ENCODE data around the gene GTF2A1. TPM values are rescaled to one million over a fixed set of nuclear protein-coding genes. Genes with fewer than 3 reads are reported as not detected.

The GTF2A1 gene
- total RNA-seq, 3 donors from 2014 or later = 27.5 to 33.3 (median 29.7) TPM

DNA sequence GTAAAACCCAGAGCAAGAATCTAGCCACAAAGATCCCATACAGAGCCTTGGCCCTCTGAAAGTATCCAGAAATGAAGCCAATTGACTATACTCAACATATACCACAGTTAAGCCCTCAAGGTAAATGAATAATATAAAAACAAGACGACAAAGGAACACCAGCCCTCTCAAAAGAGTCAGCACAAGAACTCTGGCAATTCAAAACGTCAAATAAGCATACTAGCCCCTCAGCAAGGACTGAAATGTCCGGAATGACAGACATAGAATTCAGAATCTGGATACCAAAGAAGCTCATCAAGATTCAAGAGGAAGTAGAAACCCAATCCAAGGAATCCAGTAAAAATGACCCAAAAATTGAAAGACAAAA is 49.9 kb downstream of the GTF2A1 start:
- Histone ChIP-seq H3K27me3 (no peaks in the 10 kb centered on the region), H3K36me3 (no peaks in the 10 kb centered on the region), H3K9me3 (no peaks in the 10 kb centered on the region), H3K4me1 (no peaks in the 10 kb centered on the region), H3K4me3 (peak overlapping the region; percentile 64 to 84 (median 73)), H3K27ac (peak overlapping the region; percentile 94 to 95)
- TF ChIP-seq POLR2AphosphoS5 (IDR thresholded peaks at IDR 0.05) (no peak), POLR2A (IDR thresholded peaks at IDR 0.05) (no peak), CTCF (IDR thresholded peaks at IDR 0.05) (no peak)
- DNase-seq (ENCODE audit: low spot score in 2 of 2) = no peak
- intact Hi-C loops (cut with DNase I; ENCODE audit: low total_unique reads) = no loop called here

- peak overlapping the region; percentile 64 to 84 (median 73) for H3K4me3 ChIP-seq
- H3K9me3 ChIP-seq = no peaks in the 10 kb centered on the region
- DNase-seq (ENCODE audit: low spot score in 2 of 2) = peak; percentile 87 to 88
- peak; percentile 44 to 79 (median 56) for TF ChIP-seq POLR2AphosphoS5 (IDR thresholded peaks at IDR 0.05)
- TF ChIP-seq CTCF (IDR thresholded peaks at IDR 0.05) = peak; percentile 66 to 81 (median 77)
- TF ChIP-seq POLR2A (IDR thresholded peaks at IDR 0.05) = peak; percentile 25
- intact Hi-C loops (cut with DNase I; ENCODE audit: low total_unique reads) = no loop called here
- H3K27ac ChIP-seq = peak overlapping the region; percentile 94 to 95
- no peaks in the 10 kb centered on the region for H3K36me3 ChIP-seq
- H3K27me3 ChIP-seq = no peaks in the 10 kb centered on the region
- H3K4me1 ChIP-seq = no peaks in the 10 kb centered on the region
Measured at GRCh38 chr14:81170104-81170828, 50.5 kb downstream of the GTF2A1 start.

- Histone ChIP-seq H3K4me1 (no peaks in the 10 kb centered on the region), H3K36me3 (no peaks in the 10 kb centered on the region), H3K27ac (peak overlapping the region; percentile 94 to 95), H3K4me3 (peak overlapping the region; percentile 64 to 84 (median 73)), H3K27me3 (no peaks in the 10 kb centered on the region), H3K9me3 (no peaks in the 10 kb centered on the region)
- DNase-seq (ENCODE audit: low spot score in 2 of 2) = peak; percentile 27 to 60
- TF ChIP-seq POLR2A (IDR thresholded peaks at IDR 0.05) (no peak), CTCF (IDR thresholded peaks at IDR 0.05) (no peak), POLR2AphosphoS5 (IDR thresholded peaks at IDR 0.05) (no peak)
- intact Hi-C loops (cut with DNase I; ENCODE audit: low total_unique reads) = no loop called here
Measured at GRCh38 chr14:81169711-81170103, 51.1 kb downstream of the GTF2A1 start.

- intact Hi-C loops (cut with DNase I; ENCODE audit: low total_unique reads) = no loop called here
- DNase-seq (ENCODE audit: low spot score in 2 of 2) = no peak
- TF ChIP-seq POLR2AphosphoS5 (IDR thresholded peaks at IDR 0.05) (no peak), CTCF (IDR thresholded peaks at IDR 0.05) (no peak), POLR2A (IDR thresholded peaks at IDR 0.05) (no peak)
- H3K9me3 ChIP-seq = no peaks in the 10 kb centered on the region
- H3K36me3 ChIP-seq = no peaks in the 10 kb centered on the region
- peak overlapping the region; percentile 64 to 84 (median 73) for H3K4me3 ChIP-seq
- peak overlapping the region; percentile 94 to 95 for H3K27ac ChIP-seq
- no peaks in the 10 kb centered on the region for H3K27me3 ChIP-seq
- H3K4me1 ChIP-seq = no peaks in the 10 kb centered on the region
Measured at GRCh38 chr14:81169267-81169666, 51.5 kb downstream of the GTF2A1 start.

DNA sequence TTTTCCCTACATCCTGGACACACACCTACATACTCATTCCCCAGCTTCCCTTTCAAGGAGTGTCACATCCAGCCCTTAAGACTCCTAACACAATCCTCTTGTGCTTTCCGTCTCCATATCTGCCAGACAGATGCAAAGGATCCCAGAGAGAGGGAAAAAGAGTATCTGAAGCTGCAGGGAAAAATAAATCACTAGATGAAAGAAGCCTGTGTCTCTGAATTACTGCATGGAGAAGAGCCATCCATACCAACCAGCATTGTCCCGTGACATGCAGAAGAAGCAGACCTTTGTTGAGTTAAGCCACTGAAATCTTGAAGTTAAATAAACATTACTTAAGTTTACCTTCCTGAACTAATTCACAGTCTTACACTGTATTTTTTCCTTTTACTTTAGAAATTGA is 54.6 kb downstream of the GTF2A1 start:
- no peaks in the 10 kb centered on the region for H3K4me1 ChIP-seq
- intact Hi-C loops (cut with DNase I; ENCODE audit: low total_unique reads) = no loop called here
- H3K36me3 ChIP-seq = no peaks in the 10 kb centered on the region
- no peaks in the 10 kb centered on the region for H3K9me3 ChIP-seq
- no peak for TF ChIP-seq POLR2AphosphoS5 (IDR thresholded peaks at IDR 0.05)
- TF ChIP-seq CTCF (IDR thresholded peaks at IDR 0.05) = no peak
- no peak for TF ChIP-seq POLR2A (IDR thresholded peaks at IDR 0.05)
- DNase-seq (ENCODE audit: low spot score in 2 of 2) = no peak
- H3K27ac ChIP-seq = no peak overlapping the region
- H3K4me3 ChIP-seq = no peak overlapping the region
- no peaks in the 10 kb centered on the region for H3K27me3 ChIP-seq
